GM19238 (cell line): ENCODE measurements around the gene HOXC6.
"Not testable (repeated sequence)": the region's sequence is repeated elsewhere in the genome, so short reads cannot be mapped to it uniquely, and the experiment has no call there.

ENCODE experiments used
- DNase-seq: peaks from one replicate; pipeline ENCODE4 v3.0.0; 2011; ENCODE audit warnings: low spot score; ENCODE audit not compliant: insufficient read length

HOXC6 gene

GRCh38 chr12:54052438-54053002 is 24.3 kb downstream of the HOXC6 start:
- no peak for DNase-seq

GRCh38 chr12:54053003-54053750 is 24.9 kb downstream of the HOXC6 start:
- DNase-seq: peak; percentile 70

GRCh38 chr12:54053751-54054741 is 25.8 kb downstream of the HOXC6 start, which contains the start of gene HOXC4:
TSS of gene HOXC4 (plus strand) at chr12:54053835. CDS start at chr12:54053923, 88 bp downstream.
- no peak for DNase-seq

GRCh38 chr12:54054742-54055194 is 26.5 kb downstream of the HOXC6 start:
- no peak for DNase-seq

- no peak for DNase-seq
Observed at GRCh38 chr12:54055552-54055951, 27.3 kb downstream of the HOXC6 start.

GRCh38 chr12:54056110-54056509 is 27.9 kb downstream of the HOXC6 start:
- DNase-seq: no peak

GRCh38 chr12:54058128-54058768 is 30.0 kb downstream of the HOXC6 start:
- no peak for DNase-seq

- DNase-seq: no peak
Observed at GRCh38 chr12:54059668-54060067, 31.4 kb downstream of the HOXC6 start.

DNA sequence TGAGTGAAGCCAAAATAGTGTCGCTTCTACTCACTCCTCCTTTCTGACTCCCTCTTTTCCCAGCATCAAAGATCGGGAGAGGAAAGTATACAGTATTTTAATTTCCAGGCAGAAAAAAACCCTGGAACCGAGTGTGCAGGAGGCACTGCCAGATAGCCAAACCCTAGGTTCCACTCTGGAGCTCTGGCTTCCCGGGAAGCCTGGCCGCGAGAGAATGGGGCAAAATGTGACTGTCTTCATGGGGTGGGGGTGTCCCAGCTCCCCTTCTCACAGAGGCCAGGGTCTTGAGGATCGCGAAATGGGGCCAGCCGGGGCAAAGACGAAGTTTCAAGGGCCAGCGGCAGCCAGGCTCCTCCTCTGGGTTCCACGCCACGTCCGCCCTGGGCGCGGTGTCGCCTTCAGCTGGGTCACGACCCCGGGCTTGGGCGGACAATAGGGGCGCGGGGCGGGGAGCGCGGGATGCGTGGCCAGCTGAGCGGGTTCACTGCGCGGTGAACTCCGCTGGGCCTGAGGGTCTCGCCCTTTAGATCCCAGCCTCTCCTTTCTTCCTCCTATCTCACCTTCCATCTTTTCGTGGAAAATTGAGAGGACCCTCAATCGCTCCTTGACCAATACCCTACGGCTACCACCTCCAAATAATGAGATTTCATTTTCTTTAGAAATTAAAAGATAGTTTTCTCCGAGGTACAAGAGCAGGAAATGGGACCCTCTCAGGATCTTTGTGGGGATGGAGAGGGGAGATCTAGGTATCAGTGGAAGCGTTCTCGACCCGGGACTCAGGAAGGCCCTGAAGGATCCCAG is 32.1 kb downstream of the HOXC6 start:
- no peak for DNase-seq

DNA sequence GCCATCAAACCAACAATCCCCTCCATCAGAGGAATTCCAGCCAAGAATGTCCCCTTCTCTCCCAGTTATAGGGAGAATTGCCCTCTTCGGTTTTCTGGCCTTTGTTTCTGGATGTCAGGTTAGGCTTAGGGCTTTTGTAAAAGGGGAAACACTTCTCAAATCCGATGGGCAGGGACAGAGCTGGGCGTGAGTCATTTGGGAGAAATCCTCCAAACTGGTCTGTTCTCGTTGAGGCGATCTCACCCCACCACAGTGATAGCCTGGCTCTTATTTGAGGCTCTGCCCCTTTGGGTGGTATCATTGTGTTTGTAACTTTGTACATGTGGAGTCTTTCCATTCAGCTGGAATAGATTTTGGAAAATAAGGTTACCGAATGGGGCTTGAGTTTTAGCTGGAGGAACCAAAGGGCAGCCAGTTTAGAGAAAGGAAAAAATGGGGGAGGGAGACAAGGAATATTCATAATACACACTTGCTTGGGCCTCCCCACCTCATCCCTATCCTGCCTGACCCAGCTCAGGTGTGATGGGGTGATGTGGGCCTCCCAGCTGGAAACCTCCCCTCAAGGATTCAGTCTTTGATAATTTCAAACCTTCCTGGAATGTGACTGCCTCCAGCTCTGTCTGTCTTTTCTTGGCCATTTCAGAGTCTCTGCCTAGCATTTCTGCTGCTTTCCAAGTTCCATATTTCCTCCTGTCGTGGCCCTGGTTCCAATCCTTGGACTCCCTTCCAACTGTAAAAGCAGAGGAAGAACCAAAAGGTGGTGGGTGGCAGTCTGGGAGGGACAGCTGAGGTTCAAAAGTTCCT is 32.9 kb downstream of the HOXC6 start:
- no peak for DNase-seq

GRCh38 chr12:54065677-54066076 is 37.4 kb downstream of the HOXC6 start:
- no peak for DNase-seq

- no peak for DNase-seq
Observed at GRCh38 chr12:54066408-54066807, 38.2 kb downstream of the HOXC6 start.

DNA sequence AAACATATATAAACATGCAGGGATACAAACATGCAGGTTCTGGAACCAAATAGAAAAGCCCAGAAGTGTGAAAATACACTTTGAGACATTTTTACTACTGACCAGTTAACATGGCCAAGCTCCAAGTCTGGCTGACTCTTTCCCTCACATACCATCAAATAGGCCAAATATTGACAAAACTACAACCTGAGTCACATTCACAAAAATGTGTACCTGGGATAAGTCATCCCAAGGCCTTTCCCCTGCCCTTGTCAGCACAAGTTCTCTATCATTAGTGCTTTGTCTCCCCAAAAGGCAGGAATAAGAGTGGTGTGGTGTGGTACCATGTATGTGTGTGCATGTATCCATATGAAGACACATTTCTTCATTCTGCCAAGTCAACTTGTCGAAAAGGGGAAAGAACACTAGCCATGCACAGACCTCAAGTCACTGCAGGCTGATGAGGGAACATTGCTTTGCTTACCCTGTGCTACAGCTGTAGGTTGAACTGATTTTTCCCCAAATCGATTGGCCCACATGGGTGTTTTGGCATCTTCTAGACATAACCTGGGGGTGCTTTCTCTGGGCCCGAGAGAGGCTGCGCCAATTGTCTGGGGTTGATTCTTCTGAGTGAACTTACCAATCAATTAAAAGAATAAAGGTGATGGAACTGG is 40.3 kb downstream of the HOXC6 start:
- no peak for DNase-seq

DNA sequence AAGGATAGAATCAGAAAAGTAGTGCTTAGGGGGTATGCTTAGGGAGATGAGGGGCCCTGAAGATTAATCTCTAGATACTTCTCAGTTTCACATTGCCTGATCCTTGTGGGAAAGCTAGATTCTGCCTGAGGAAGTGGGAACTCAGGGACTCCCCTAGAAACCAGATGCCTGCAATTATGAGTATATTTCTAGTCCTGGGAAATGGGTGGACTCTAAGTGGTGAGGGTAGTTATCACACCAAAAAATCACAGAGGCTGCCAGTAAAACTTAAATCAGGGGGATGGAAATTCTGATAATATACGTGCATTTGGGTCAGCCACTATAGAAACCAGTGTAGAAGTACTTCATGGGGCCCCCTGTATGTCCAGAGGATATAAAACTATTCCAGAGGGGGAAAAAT is 43.7 kb downstream of the HOXC6 start:
- DNase-seq: no peak

DNA sequence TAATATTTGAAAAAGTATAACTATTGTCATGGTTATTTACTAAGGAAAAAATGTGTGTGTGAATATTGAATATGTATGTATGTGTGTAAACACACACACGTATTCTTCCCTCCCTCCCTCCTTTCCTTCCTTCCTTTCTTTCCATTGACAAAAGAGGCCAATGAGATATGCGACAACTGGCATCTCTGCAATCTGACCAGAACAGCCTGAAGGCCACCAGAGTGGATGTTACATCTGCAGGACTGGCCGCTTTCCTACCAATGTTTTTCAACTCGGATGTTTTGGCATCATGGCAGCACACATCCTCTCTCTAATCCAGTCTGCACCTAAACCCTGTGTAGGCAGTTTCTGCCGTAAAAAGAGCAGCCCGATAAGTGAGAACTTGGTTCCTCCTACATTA is 46.1 kb downstream of the HOXC6 start:
- DNase-seq: no peak

DNA sequence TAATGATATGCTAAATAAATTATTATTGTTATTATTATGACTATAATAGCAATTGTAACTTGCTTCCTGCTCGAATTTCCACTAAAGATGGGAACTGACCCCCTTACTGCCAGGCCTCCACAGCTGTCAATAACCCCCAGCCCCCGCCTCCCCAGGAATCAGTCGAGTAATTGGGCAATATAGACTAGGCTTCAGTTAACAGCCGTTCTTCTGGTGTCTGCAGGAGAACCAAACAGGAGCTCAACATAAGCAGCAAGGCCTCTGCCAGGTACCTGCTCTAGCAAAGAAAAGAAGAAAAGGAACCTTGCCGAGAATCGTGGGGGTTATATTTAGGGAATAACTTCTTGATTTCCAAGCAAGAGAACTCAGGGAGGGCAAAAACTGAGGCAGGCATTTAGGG is 47.2 kb downstream of the HOXC6 start:
- no peak for DNase-seq

GRCh38 chr12:54075974-54076373 is 47.7 kb downstream of the HOXC6 start:
- DNase-seq: no peak

GRCh38 chr12:54077843-54078242 is 49.6 kb downstream of the HOXC6 start:
- not testable (repeated sequence) for DNase-seq

- not testable (repeated sequence) for DNase-seq
Observed at GRCh38 chr12:54079115-54079514, 50.9 kb downstream of the HOXC6 start.
